Stimulated activated CD4-positive, alpha-beta T cell treated with anti-CD3 and anti-CD28 coated beads, Interleukin-2, amount 100 ng/mL, for 4 hours (primary cell): ENCODE data around the gene DDC.

Experiments
- DNase-seq: peaks from one replicate; pipeline ENCODE4 v3.0.0-alpha.2; 2020; ENCODE audit warnings: low read depth

DDC gene

GRCh38 chr7:50411332-50411731 lies 153.9 kb downstream of the DDC start:
- DNase-seq = no peak

GRCh38 chr7:50409856-50410745 lies 155.1 kb downstream of the DDC start:
- no peak for DNase-seq
